Measurements from ENCODE around the gene RAI1.

The RAI1 gene

GRCh38 chr17:17667231-17667630 lies 14.0 kb upstream of the RAI1 start:
- FAIRE-seq (no peak), DNase-seq (ENCODE audit: insufficient read length) (no peak)
- no peak for TF ChIP-seq TAF1 (IDR thresholded peaks at IDR 0.05; ENCODE audit: borderline replicate concordance, low read depth, low read length)
- no peak for TF ChIP-seq POLR2AphosphoS5 (IDR thresholded peaks at IDR 0.05; ENCODE audit: low read depth, low read length)
- TF ChIP-seq POLR2A (IDR thresholded peaks at IDR 0.05; ENCODE audit: low read depth, low read length) = no peak

- DNase-seq (ENCODE audit: insufficient read length) = no peak
- FAIRE-seq = no peak
- TF ChIP-seq POLR2A (IDR thresholded peaks at IDR 0.05; ENCODE audit: low read depth, low read length) (no peak), POLR2AphosphoS5 (IDR thresholded peaks at IDR 0.05; ENCODE audit: low read depth, low read length) (no peak), TAF1 (IDR thresholded peaks at IDR 0.05; ENCODE audit: borderline replicate concordance, low read depth, low read length) (no peak)
Observed at GRCh38 chr17:17667947-17668346, 13.3 kb upstream of the RAI1 start.

- no peak for DNase-seq (ENCODE audit: insufficient read length)
- TF ChIP-seq POLR2A (IDR thresholded peaks at IDR 0.05; ENCODE audit: low read depth, low read length) = no peak
- no peak for TF ChIP-seq TAF1 (IDR thresholded peaks at IDR 0.05; ENCODE audit: borderline replicate concordance, low read depth, low read length)
- TF ChIP-seq POLR2AphosphoS5 (IDR thresholded peaks at IDR 0.05; ENCODE audit: low read depth, low read length) = no peak
- FAIRE-seq = no peak
Observed at GRCh38 chr17:17668358-17668757, 12.9 kb upstream of the RAI1 start.

GRCh38 chr17:17668775-17669579 lies 12.3 kb upstream of the RAI1 start:
- FAIRE-seq = no peak
- TF ChIP-seq POLR2AphosphoS5 (IDR thresholded peaks at IDR 0.05; ENCODE audit: low read depth, low read length) (no peak), TAF1 (IDR thresholded peaks at IDR 0.05; ENCODE audit: borderline replicate concordance, low read depth, low read length) (no peak), POLR2A (IDR thresholded peaks at IDR 0.05; ENCODE audit: low read depth, low read length) (no peak)
- no peak for DNase-seq (ENCODE audit: insufficient read length)

GRCh38 chr17:17669580-17670235 lies 11.6 kb upstream of the RAI1 start:
- no peak for DNase-seq (ENCODE audit: insufficient read length)
- TF ChIP-seq POLR2AphosphoS5 (IDR thresholded peaks at IDR 0.05; ENCODE audit: low read depth, low read length) (no peak), POLR2A (IDR thresholded peaks at IDR 0.05; ENCODE audit: low read depth, low read length) (no peak), TAF1 (IDR thresholded peaks at IDR 0.05; ENCODE audit: borderline replicate concordance, low read depth, low read length) (no peak)
- no peak for FAIRE-seq

GRCh38 chr17:17670701-17671305 lies 10.5 kb upstream of the RAI1 start:
- TF ChIP-seq POLR2AphosphoS5 (IDR thresholded peaks at IDR 0.05; ENCODE audit: low read depth, low read length) = no peak
- no peak for FAIRE-seq
- DNase-seq (ENCODE audit: insufficient read length) = no peak

- no peak for TF ChIP-seq TAF1 (IDR thresholded peaks at IDR 0.05; ENCODE audit: borderline replicate concordance, low read depth, low read length)
- TF ChIP-seq POLR2A (IDR thresholded peaks at IDR 0.05; ENCODE audit: low read depth, low read length) = no peak
- TF ChIP-seq POLR2AphosphoS5 (IDR thresholded peaks at IDR 0.05; ENCODE audit: low read depth, low read length) = no peak
- no peak for FAIRE-seq
Observed at GRCh38 chr17:17671369-17672129, 9.7 kb upstream of the RAI1 start.

GRCh38 chr17:17672453-17673368 lies 8.5 kb upstream of the RAI1 start:
- TF ChIP-seq TAF1 (IDR thresholded peaks at IDR 0.05; ENCODE audit: borderline replicate concordance, low read depth, low read length) (no peak), POLR2A (IDR thresholded peaks at IDR 0.05; ENCODE audit: low read depth, low read length) (no peak), POLR2AphosphoS5 (IDR thresholded peaks at IDR 0.05; ENCODE audit: low read depth, low read length) (no peak)
- FAIRE-seq (no peak), DNase-seq (ENCODE audit: insufficient read length) (no peak)

More at GRCh38 chr17:17671369-17672129, 9.7 kb upstream of the RAI1 start:
- DNase-seq (ENCODE audit: insufficient read length) = no peak

- no peak for FAIRE-seq
- TF ChIP-seq POLR2A (IDR thresholded peaks at IDR 0.05; ENCODE audit: low read depth, low read length) (no peak), TAF1 (IDR thresholded peaks at IDR 0.05; ENCODE audit: borderline replicate concordance, low read depth, low read length) (no peak), POLR2AphosphoS5 (IDR thresholded peaks at IDR 0.05; ENCODE audit: low read depth, low read length) (no peak)
- DNase-seq (ENCODE audit: insufficient read length) = no peak
Observed at GRCh38 chr17:17675416-17675815, 5.8 kb upstream of the RAI1 start.

GRCh38 chr17:17675925-17676534 lies 5.2 kb upstream of the RAI1 start:
- DNase-seq (ENCODE audit: insufficient read length) (no peak), FAIRE-seq (peak; percentile 96)
- TF ChIP-seq POLR2AphosphoS5 (IDR thresholded peaks at IDR 0.05; ENCODE audit: low read depth, low read length) (no peak), TAF1 (IDR thresholded peaks at IDR 0.05; ENCODE audit: borderline replicate concordance, low read depth, low read length) (no peak), POLR2A (IDR thresholded peaks at IDR 0.05; ENCODE audit: low read depth, low read length) (no peak)
